Spleen (tissue), 11 donors: ENCODE data around the gene SLC30A1. TPM values are rescaled to one million over a fixed set of nuclear protein-coding genes. Genes with fewer than 3 reads are reported as not detected.
A peak's percentile ranks its signal among the peaks of the same experiment; 100 is the strongest.

Experiments used
- DNase-seq: peaks from one replicate; pipeline ENCODE4 v3.0.0-alpha.2; 2020
- H3K27ac ChIP-seq, 8 donors: fragments of 200-600 bp; sonication (generic) in 7 of 8; 1 replicate in 4 of 8; 2 replicates in 4 of 8; pipeline versions ENCODE4 v1.5.0 to v1.8.0; 2016 to 2021; ENCODE audit warnings: inconsistent platforms in 4 of 8, mild to moderate bottlenecking in 4 of 8, moderate library complexity in 1 of 8
- H3K27me3 ChIP-seq, 7 donors: fragments of 200-600 bp; sonication (generic) in 6 of 7; replicated peaks in 1 of 7; 1 replicate in 4 of 7; 2 replicates in 3 of 7; pipeline versions ENCODE4 v1.5.0 to v1.8.0; 2016 to 2021; ENCODE audit warnings: inconsistent platforms in 3 of 7, mild to moderate bottlenecking in 1 of 7
- H3K36me3 ChIP-seq, 6 donors: fragments of 200-600 bp; sonication (generic) in 5 of 6; 1 replicate in 4 of 6; 2 replicates in 2 of 6; pipeline versions ENCODE4 v1.5.0 to v1.8.0; 2016 to 2021; ENCODE audit warnings: inconsistent platforms in 2 of 6
- H3K4me1 ChIP-seq, 6 donors: fragments of 200-600 bp; sonication (generic) in 5 of 6; 1 replicate in 3 of 6; 2 replicates in 3 of 6; pipeline versions ENCODE4 v1.5.0 to v1.8.0; 2016 to 2021; ENCODE audit warnings: inconsistent platforms in 3 of 6
- H3K4me3 ChIP-seq, 8 donors: fragments of 200-600 bp; sonication (generic) in 7 of 8; 1 replicate in 4 of 8; 2 replicates in 4 of 8; pipeline versions ENCODE4 v1.5.0 to v1.8.0; 2016 to 2021; ENCODE audit warnings: inconsistent platforms in 4 of 8, mild to moderate bottlenecking in 4 of 8, moderate library complexity in 2 of 8
- H3K9me3 ChIP-seq, 8 donors: fragments of 200-600 bp; sonication (generic) in 7 of 8; 1 replicate in 4 of 8; 2 replicates in 4 of 8; pipeline versions ENCODE4 v1.5.0 to v1.8.0; 2016 to 2021; ENCODE audit warnings: inconsistent platforms in 4 of 8
- POLR2A ChIP-seq, 3 donors: fragments of 450-650 bp; IDR thresholded peaks; one replicate each; pipeline ENCODE4 v1.5.1; 2017; ENCODE audit warnings: antibody characterized with exemption in 3 of 3, mild to moderate bottlenecking in 1 of 3
- POLR2AphosphoS5 ChIP-seq, 3 donors: sonication (generic); formaldehyde crosslinking; IDR thresholded peaks; one replicate each; pipeline ENCODE4 v1.5.1; 2017; ENCODE audit warnings: antibody characterized with exemption in 3 of 3
- WGBS, 5 donors: extraction: QIAGEN DNeasy Blood & Tissue Kit in 3 of 5; methylation state at CpG; one replicate each; pipeline versions ENCODE4 v1.1.5 to v1.1.7; 2013 to 2018; 5-methylcytosine and 5-hydroxymethylcytosine counted together
- intact Hi-C: fragments of 100-400 bp; cut with DNase I; formaldehyde crosslinking; loops from one replicate; pipeline ENCODE4 v1.15.0; 2023; ENCODE audit warnings: low total_unique reads
- polyA plus RNA-seq, 3 donors: library from polyadenylated mRNA; stranded (reverse); fragments of 200-250 nt; gene quantifications; one replicate each; pipeline ENCODE4 v1.2.1, GENCODE V29; 2013
- total RNA-seq, 7 donors: library from RNA; depleted of rRNA in 3 of 7; stranded (reverse); fragments of >200 nt in 3 of 7; fragmentation: NEBNext Ultra II Directional in 4 of 7; extraction: Animal tissue kit (Norgen Biotek cat#: 25700) in 4 of 7; gene quantifications; one replicate each; pipeline versions ENCODE4 v1.1.0 to v1.2.1, GENCODE V29; 2016 to 2021
- TF ChIP-seq, protein P1 (sequence below), 11 experiments: fragments of 200-600 bp in 7 of 11; fragments of 450-650 bp in 4 of 11; sonication (generic) in 4 of 11; IDR thresholded peaks in 8 of 11; conservative IDR thresholded peaks in 3 of 11; 1 replicate in 7 of 11; 2 replicates in 4 of 11; pipeline versions ENCODE4 v1.4.0 to v1.8.0; 2016 to 2021; ENCODE audit warnings: antibody characterized with exemption in 11 of 11, inconsistent platforms in 4 of 11, mild to moderate bottlenecking in 1 of 11
- donor health status: healthy with polysubstance abuse.
- donor health status: DM: no; HTN: no; CAD: no; lungs with moderate emphysema.
- donor health status: DM: no; HTN: no; CAD: no.
- donor health status: Bipolar disorder and iron deficiency.
- donor health status: healthy.
- donor health status: DM: no; HTN: no; CAD: no.
- donor health status: DM: yes; HTN: yes; CAD: no.

The SLC30A1 gene
- total and polyA plus RNA-seq, 10 donors = 3.0 to 38.5 (median 30.8) TPM

DNA sequence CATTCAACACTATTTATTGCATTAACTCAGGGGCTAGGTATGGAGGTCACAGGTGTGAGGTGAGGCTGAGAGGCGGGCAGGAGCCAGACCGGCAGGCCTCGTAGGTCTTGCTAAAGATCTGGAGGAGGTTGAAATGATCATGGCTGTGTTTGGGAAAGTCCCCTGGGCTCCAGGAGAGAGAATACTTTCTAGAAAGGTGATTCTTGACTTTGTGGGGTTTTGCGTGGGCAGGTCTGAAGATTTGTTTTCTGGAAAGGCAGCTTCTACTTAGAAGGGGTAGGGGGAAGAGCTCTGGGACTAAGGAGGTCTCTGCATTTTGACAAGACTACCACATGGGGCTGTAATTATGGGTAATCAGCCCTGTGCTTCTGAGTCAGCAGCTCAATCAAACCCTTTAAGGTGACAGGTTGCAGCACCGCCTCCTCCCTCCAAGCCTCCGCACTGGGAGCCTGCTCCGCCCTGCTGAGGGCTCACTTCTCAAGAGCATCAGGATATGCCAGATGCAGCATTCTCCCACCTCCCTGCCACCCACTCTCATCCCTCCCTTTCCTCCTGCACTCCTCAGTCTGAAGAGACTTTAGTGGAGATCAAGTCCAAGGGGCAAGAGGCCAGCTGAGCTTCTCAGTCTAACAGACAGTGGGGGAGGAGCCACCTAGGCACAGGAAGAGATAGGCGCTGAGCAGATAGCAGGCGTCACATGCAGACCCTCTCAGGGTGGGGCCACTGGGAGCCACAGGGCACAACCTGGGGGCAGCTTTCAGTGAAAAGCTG lies 30.5 kb downstream of the SLC30A1 start:
- no peak overlapping the region for H3K27ac ChIP-seq
- no peak for TF ChIP-seq POLR2A (IDR thresholded peaks at IDR 0.05)
- TF ChIP-seq, protein P1, sequence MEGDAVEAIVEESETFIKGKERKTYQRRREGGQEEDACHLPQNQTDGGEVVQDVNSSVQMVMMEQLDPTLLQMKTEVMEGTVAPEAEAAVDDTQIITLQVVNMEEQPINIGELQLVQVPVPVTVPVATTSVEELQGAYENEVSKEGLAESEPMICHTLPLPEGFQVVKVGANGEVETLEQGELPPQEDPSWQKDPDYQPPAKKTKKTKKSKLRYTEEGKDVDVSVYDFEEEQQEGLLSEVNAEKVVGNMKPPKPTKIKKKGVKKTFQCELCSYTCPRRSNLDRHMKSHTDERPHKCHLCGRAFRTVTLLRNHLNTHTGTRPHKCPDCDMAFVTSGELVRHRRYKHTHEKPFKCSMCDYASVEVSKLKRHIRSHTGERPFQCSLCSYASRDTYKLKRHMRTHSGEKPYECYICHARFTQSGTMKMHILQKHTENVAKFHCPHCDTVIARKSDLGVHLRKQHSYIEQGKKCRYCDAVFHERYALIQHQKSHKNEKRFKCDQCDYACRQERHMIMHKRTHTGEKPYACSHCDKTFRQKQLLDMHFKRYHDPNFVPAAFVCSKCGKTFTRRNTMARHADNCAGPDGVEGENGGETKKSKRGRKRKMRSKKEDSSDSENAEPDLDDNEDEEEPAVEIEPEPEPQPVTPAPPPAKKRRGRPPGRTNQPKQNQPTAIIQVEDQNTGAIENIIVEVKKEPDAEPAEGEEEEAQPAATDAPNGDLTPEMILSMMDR (IDR thresholded peaks at IDR 0.05 in 8 of 11, conservative IDR thresholded peaks at IDR 0.05 in 3 of 11) = no peak
- TF ChIP-seq POLR2AphosphoS5 (IDR thresholded peaks at IDR 0.05) = no peak
- intact Hi-C loops = no loop called here
- no peaks in the 10 kb centered on the region for H3K27me3 ChIP-seq
- peaks cover 0 to 21% (median 0%) of the 10 kb centered on the region in 6 donors for H3K4me1 ChIP-seq
- WGBS, 5 donors = 67 to 84% (median 79%) methylated on average over 9 of the region's 9 CpGs
- no peaks in the 10 kb centered on the region for H3K9me3 ChIP-seq
- H3K36me3 ChIP-seq = no peaks in the 10 kb centered on the region
- no peak overlapping the region for H3K4me3 ChIP-seq
- peak; percentile 54 for DNase-seq

DNA sequence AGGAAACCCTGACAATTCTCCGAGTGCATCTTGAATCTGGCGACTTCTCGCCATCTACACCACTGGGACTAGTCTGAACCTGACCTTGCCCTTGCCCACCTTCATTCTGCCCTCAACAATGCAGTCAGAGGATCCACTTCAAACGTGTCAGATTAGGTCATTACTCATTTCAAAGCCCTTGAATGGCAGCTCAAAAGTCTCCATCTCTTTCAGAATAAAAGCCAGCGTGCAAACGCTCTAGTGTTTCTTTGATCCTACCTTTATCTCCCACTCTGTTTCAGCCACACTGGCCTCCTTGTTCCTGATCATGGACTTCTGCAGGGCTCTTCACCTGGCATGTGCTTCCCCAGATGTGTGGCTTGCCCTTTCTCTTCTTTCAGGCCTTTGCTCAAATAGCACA lies 31.3 kb downstream of the SLC30A1 start:
- Histone ChIP-seq H3K4me1 (peaks cover 0 to 21% (median 0%) of the 10 kb centered on the region in 6 donors), H3K27ac (no peak overlapping the region), H3K36me3 (no peaks in the 10 kb centered on the region), H3K9me3 (no peaks in the 10 kb centered on the region), H3K27me3 (no peaks in the 10 kb centered on the region), H3K4me3 (no peak overlapping the region)
- DNase-seq = peak; percentile 9
- intact Hi-C loops = no loop called here
- TF ChIP-seq POLR2A (IDR thresholded peaks at IDR 0.05) = no peak
- TF ChIP-seq, protein P1 (IDR thresholded peaks at IDR 0.05 in 8 of 11, conservative IDR thresholded peaks at IDR 0.05 in 3 of 11) = no peak
- 78 to 85% (median 81%) methylated on average over 6 of the region's 6 CpGs for WGBS, 5 donors

DNA sequence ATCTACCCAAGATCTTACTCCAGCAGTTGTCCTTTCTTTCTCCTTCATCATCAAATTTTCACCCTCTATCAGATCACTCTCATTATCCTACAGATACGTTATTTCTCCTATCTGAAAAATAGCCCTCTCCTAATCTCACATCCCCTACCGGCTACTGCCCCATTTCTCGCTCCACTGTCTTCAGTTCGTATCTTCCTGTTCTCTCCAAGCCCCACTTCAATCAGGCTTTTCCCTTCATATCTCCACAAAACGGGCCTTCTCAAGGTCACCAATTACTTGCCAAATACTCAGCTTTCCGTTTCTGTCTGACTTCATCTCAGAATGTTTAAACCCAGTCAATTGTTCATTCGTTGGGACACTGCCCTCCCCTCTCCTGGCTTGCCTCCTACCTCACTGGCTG lies 32.4 kb downstream of the SLC30A1 start:
- H3K4me3 ChIP-seq = no peak overlapping the region
- TF ChIP-seq POLR2AphosphoS5 (IDR thresholded peaks at IDR 0.05) = no peak
- TF ChIP-seq, protein P1 (IDR thresholded peaks at IDR 0.05 in 8 of 11, conservative IDR thresholded peaks at IDR 0.05 in 3 of 11) = no peak
- TF ChIP-seq POLR2A (IDR thresholded peaks at IDR 0.05) = no peak
- H3K4me1 ChIP-seq = peaks cover 0 to 21% (median 0%) of the 10 kb centered on the region in 6 donors
- H3K9me3 ChIP-seq = peaks cover 0 to 1% (median 0%) of the 10 kb centered on the region in 8 donors
- WGBS, 5 donors = 65 to 84% (median 74%) methylated on average over 7 of the region's 7 CpGs
- no peaks in the 10 kb centered on the region for H3K36me3 ChIP-seq
- intact Hi-C loops = no loop called here
- H3K27me3 ChIP-seq = no peaks in the 10 kb centered on the region
- no peak overlapping the region for H3K27ac ChIP-seq
- DNase-seq = peak; percentile 29

DNA sequence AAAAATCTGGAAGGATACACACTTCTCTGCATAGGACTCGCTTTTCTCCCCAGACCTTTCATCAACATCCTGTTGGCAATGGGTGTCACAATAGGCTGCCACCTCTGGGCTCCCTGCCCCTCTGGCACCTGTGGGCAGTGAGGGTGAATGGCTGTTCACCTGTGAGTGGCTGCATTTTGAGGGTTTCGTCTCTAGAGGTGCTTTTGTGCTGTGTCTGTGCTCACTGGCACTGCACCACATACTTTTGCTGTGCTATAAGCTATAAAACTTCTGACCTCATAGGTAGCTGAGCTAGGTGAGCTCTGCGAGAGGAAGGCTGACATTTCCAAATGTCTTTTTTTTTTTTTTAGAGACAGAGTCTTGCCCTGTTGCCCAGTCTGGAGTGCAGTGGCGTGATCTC lies 35.9 kb downstream of the SLC30A1 start:
- Histone ChIP-seq H3K36me3 (no peaks in the 10 kb centered on the region), H3K27ac (no peak overlapping the region), H3K9me3 (peaks cover 0 to 18% (median 3%) of the 10 kb centered on the region in 8 donors), H3K4me3 (no peak overlapping the region), H3K4me1 (peaks cover 0 to 14% (median 0%) of the 10 kb centered on the region in 6 donors), H3K27me3 (no peaks in the 10 kb centered on the region)
- TF ChIP-seq POLR2A (IDR thresholded peaks at IDR 0.05) = no peak
- TF ChIP-seq POLR2AphosphoS5 (IDR thresholded peaks at IDR 0.05) = no peak
- TF ChIP-seq, protein P1 (IDR thresholded peaks at IDR 0.05 in 8 of 11, conservative IDR thresholded peaks at IDR 0.05 in 3 of 11) = no peak
- DNase-seq = peak; percentile 12
- WGBS, 5 donors = 72 to 89% (median 81%) methylated on average over 4 of the region's 4 CpGs
- intact Hi-C loops = no loop called here
